ENCODE measurements around the gene RETNLB. TPM values are rescaled to one million over a fixed set of nuclear protein-coding genes. Genes with fewer than 3 reads are reported as not detected.

Gene RETNLB
- total RNA-seq, 1 donor from 2014 or later = not detected

DNA sequence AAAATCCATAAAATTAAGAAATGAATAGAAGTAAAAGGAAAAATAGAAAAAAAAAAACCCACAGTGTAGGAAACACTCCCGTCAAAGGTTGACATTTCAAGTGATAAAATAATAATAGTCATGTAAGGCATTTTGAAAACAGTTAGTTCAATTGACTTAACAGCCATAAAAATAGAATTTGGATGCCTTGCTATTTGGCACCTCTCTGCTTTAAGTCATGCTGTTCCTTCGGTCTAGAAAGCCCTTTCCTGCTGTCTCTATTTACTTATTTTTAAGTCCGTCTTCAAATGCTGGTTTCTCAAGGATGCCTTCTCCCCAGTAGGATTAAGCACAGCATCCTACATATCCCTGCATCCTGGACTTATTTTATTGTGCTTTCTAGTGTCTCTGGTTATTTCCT is 22.3 kb upstream of the RETNLB start:
- H3K9me3 Mint-ChIP-seq = no peaks in the 10 kb centered on the region
- H3K36me3 Mint-ChIP-seq = no peaks in the 10 kb centered on the region
- TF ChIP-seq, protein P1, sequence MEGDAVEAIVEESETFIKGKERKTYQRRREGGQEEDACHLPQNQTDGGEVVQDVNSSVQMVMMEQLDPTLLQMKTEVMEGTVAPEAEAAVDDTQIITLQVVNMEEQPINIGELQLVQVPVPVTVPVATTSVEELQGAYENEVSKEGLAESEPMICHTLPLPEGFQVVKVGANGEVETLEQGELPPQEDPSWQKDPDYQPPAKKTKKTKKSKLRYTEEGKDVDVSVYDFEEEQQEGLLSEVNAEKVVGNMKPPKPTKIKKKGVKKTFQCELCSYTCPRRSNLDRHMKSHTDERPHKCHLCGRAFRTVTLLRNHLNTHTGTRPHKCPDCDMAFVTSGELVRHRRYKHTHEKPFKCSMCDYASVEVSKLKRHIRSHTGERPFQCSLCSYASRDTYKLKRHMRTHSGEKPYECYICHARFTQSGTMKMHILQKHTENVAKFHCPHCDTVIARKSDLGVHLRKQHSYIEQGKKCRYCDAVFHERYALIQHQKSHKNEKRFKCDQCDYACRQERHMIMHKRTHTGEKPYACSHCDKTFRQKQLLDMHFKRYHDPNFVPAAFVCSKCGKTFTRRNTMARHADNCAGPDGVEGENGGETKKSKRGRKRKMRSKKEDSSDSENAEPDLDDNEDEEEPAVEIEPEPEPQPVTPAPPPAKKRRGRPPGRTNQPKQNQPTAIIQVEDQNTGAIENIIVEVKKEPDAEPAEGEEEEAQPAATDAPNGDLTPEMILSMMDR (IDR thresholded peaks at IDR 0.05; ENCODE audit: unreplicated experiment) = no peak
- no peak overlapping the region for H3K4me3 Mint-ChIP-seq
- H3K27me3 Mint-ChIP-seq (ENCODE audit: low read depth) = peaks cover 8% of the 10 kb centered on the region
- no peak overlapping the region for H3K27ac Mint-ChIP-seq
- DNase-seq (ENCODE audit: low spot score in 2 of 2, unreplicated experiment in 2 of 2) = no peak
- no peaks in the 10 kb centered on the region for H3K4me1 Mint-ChIP-seq

DNA sequence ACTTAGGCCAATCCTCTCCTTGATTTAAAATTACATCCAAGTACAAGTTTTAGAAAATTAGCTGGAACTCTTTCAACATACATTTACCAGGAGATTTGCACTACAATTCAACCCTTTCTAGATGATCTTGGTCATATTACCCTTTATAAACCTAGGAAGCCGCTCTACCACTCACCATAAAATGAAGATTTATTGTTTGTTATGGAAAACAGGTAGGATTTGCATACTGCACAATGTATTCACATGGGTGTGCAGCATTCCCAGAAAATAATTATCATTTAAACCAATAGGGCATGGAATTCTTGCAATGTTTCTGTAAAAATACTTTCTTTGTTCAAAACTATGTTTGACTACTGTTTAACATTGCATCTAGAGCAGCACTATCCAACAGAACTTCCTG is 18.4 kb upstream of the RETNLB start:
- no peak overlapping the region for H3K27ac Mint-ChIP-seq
- H3K27me3 Mint-ChIP-seq (ENCODE audit: low read depth) = peaks cover 7% of the 10 kb centered on the region
- TF ChIP-seq, protein P1 (IDR thresholded peaks at IDR 0.05; ENCODE audit: unreplicated experiment) = no peak
- no peaks in the 10 kb centered on the region for H3K9me3 Mint-ChIP-seq
- no peak overlapping the region for H3K4me3 Mint-ChIP-seq
- DNase-seq (ENCODE audit: low spot score in 2 of 2, unreplicated experiment in 2 of 2) = no peak
- no peaks in the 10 kb centered on the region for H3K4me1 Mint-ChIP-seq
- H3K36me3 Mint-ChIP-seq = no peaks in the 10 kb centered on the region

DNA sequence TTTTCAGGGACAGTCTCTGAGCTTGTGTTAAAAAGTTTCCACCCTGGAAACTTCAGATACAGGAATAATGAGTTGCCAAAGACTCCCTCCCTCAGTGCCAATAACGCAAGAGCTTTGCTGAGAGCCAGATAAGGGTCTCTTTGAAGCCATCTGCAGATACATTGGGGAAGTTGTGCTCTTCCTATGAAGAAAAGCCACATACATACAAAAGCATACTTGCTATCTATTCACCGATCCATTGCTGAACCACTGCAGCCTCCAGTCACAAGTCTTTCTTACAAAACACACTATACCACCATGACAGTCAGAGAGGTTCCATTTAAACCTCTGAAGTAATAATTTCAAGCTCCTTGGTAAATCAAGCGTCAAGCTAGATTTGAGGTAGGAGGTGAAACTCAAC is 10.0 kb upstream of the RETNLB start:
- H3K4me3 Mint-ChIP-seq = no peak overlapping the region
- peaks cover 33% of the 10 kb centered on the region for H3K27me3 Mint-ChIP-seq (ENCODE audit: low read depth)
- no peak for DNase-seq (ENCODE audit: low spot score in 2 of 2, unreplicated experiment in 2 of 2)

DNA sequence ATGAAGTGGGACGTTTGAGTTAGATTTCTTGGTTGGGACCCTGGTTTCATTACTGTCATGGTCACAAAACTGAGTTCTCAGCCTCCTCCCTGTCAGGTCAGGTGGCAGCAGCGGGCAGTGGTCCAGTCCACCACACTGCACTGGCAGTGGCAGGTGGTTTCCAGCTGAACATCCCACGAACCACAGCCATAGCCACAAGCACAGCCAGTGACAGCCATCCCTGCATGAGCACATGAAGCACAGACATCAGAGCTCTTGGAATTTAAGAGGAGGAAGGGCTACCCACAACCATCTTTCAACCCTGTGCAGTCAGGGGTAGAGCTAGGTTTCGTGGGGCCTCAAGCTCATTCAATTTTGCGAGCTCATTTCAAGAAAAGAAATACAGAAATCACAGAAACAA is 1.5 kb downstream of the RETNLB start:
- Mint-ChIP-seq H3K9me3 (peaks cover 3% of the 10 kb centered on the region), H3K4me1 (no peaks in the 10 kb centered on the region), H3K36me3 (no peaks in the 10 kb centered on the region), H3K27me3 (ENCODE audit: low read depth) (peaks cover 19% of the 10 kb centered on the region), H3K27ac (no peak overlapping the region), H3K4me3 (no peak overlapping the region)
- no peak for DNase-seq (ENCODE audit: low spot score in 2 of 2, unreplicated experiment in 2 of 2)
- TF ChIP-seq, protein P1 (IDR thresholded peaks at IDR 0.05; ENCODE audit: unreplicated experiment) = no peak

More for the DNA sequence above, 10.0 kb upstream of the RETNLB start:
- TF ChIP-seq, protein P1 (IDR thresholded peaks at IDR 0.05; ENCODE audit: unreplicated experiment) = no peak
- H3K36me3 Mint-ChIP-seq = no peaks in the 10 kb centered on the region
- no peaks in the 10 kb centered on the region for H3K9me3 Mint-ChIP-seq
- no peaks in the 10 kb centered on the region for H3K4me1 Mint-ChIP-seq
- H3K27ac Mint-ChIP-seq = no peak overlapping the region

DNA sequence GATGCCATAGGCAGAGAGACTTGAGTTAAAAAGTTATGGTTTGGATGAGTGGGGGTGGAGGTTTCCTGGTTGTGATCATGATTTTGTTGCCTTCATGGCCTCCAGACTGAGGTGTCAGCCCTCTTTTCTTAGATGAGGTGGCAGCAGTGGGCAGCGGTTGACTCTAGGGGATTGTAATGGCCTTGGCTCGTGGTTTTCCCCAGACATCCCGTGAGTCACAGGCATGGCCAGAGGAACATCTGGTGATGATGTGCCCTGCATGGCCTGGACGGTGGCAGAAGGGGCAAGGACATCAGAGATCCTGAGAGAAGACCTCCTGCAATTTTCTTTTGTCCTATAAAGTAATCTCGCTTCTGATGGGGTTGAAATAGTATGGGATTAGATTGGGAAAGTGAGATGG is 12.4 kb downstream of the RETNLB start:
- Mint-ChIP-seq H3K27ac (no peak overlapping the region), H3K4me1 (no peaks in the 10 kb centered on the region), H3K27me3 (ENCODE audit: low read depth) (peaks cover 21% of the 10 kb centered on the region), H3K9me3 (peaks cover 16% of the 10 kb centered on the region), H3K4me3 (no peak overlapping the region), H3K36me3 (no peaks in the 10 kb centered on the region)
- DNase-seq (ENCODE audit: low spot score in 2 of 2, unreplicated experiment in 2 of 2) = no peak
- TF ChIP-seq, protein P1 (IDR thresholded peaks at IDR 0.05; ENCODE audit: unreplicated experiment) = no peak

DNA sequence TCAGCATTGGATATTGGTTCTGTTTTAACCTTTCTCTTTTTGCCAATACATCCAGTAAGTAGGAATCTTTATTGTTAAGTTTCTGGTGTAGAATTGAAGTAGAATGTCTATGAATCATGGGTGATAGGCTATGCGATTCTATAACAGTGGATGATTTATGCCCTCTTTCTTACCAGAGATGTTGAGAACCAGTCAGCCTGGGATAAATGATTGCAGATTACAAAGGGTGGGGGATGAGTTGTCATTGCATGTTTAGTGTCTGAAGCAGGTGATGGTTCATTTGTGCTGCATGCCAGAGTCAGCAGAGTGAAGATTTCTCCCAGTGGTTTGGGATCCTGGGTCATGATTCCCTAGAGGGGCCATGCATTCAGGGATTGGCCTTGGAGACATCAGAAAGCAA is 14.3 kb downstream of the RETNLB start:
- DNase-seq (ENCODE audit: low spot score in 2 of 2, unreplicated experiment in 2 of 2) = no peak
- TF ChIP-seq, protein P1 (IDR thresholded peaks at IDR 0.05; ENCODE audit: unreplicated experiment) = no peak
- Mint-ChIP-seq H3K36me3 (no peaks in the 10 kb centered on the region), H3K4me1 (no peaks in the 10 kb centered on the region), H3K27ac (no peak overlapping the region), H3K27me3 (ENCODE audit: low read depth) (peaks cover 32% of the 10 kb centered on the region), H3K9me3 (peaks cover 11% of the 10 kb centered on the region), H3K4me3 (no peak overlapping the region)
